Spleen (tissue), 11 donors: ENCODE measurements around the gene BMP5. TPM values are rescaled to one million over a fixed set of nuclear protein-coding genes. Genes with fewer than 3 reads are reported as not detected.

Experiments
- DNase-seq: peaks from one replicate; pipeline ENCODE4 v3.0.0-alpha.2; 2020
- H3K27ac ChIP-seq, 8 donors: fragments of 200-600 bp; sonication (generic) in 7 of 8; 1 replicate in 4 of 8; 2 replicates in 4 of 8; pipeline versions ENCODE4 v1.5.0 to v1.8.0; 2016 to 2021; ENCODE audit warnings: inconsistent platforms in 4 of 8, mild to moderate bottlenecking in 4 of 8, moderate library complexity in 1 of 8
- H3K27me3 ChIP-seq, 7 donors: fragments of 200-600 bp; sonication (generic) in 6 of 7; replicated peaks in 1 of 7; 1 replicate in 4 of 7; 2 replicates in 3 of 7; pipeline versions ENCODE4 v1.5.0 to v1.8.0; 2016 to 2021; ENCODE audit warnings: inconsistent platforms in 3 of 7, mild to moderate bottlenecking in 1 of 7
- H3K36me3 ChIP-seq, 6 donors: fragments of 200-600 bp; sonication (generic) in 5 of 6; 1 replicate in 4 of 6; 2 replicates in 2 of 6; pipeline versions ENCODE4 v1.5.0 to v1.8.0; 2016 to 2021; ENCODE audit warnings: inconsistent platforms in 2 of 6
- H3K4me1 ChIP-seq, 6 donors: fragments of 200-600 bp; sonication (generic) in 5 of 6; 1 replicate in 3 of 6; 2 replicates in 3 of 6; pipeline versions ENCODE4 v1.5.0 to v1.8.0; 2016 to 2021; ENCODE audit warnings: inconsistent platforms in 3 of 6
- H3K4me3 ChIP-seq, 8 donors: fragments of 200-600 bp; sonication (generic) in 7 of 8; 1 replicate in 4 of 8; 2 replicates in 4 of 8; pipeline versions ENCODE4 v1.5.0 to v1.8.0; 2016 to 2021; ENCODE audit warnings: inconsistent platforms in 4 of 8, mild to moderate bottlenecking in 4 of 8, moderate library complexity in 2 of 8
- H3K9me3 ChIP-seq, 8 donors: fragments of 200-600 bp; sonication (generic) in 7 of 8; 1 replicate in 4 of 8; 2 replicates in 4 of 8; pipeline versions ENCODE4 v1.5.0 to v1.8.0; 2016 to 2021; ENCODE audit warnings: inconsistent platforms in 4 of 8
- CTCF ChIP-seq, 11 experiments: fragments of 200-600 bp in 7 of 11; fragments of 450-650 bp in 4 of 11; sonication (generic) in 4 of 11; IDR thresholded peaks in 8 of 11; conservative IDR thresholded peaks in 3 of 11; 1 replicate in 7 of 11; 2 replicates in 4 of 11; pipeline versions ENCODE4 v1.4.0 to v1.8.0; 2016 to 2021; ENCODE audit warnings: antibody characterized with exemption in 11 of 11, inconsistent platforms in 4 of 11, mild to moderate bottlenecking in 1 of 11
- POLR2A ChIP-seq, 3 donors: fragments of 450-650 bp; IDR thresholded peaks; one replicate each; pipeline ENCODE4 v1.5.1; 2017; ENCODE audit warnings: antibody characterized with exemption in 3 of 3, mild to moderate bottlenecking in 1 of 3
- POLR2AphosphoS5 ChIP-seq, 3 donors: sonication (generic); formaldehyde crosslinking; IDR thresholded peaks; one replicate each; pipeline ENCODE4 v1.5.1; 2017; ENCODE audit warnings: antibody characterized with exemption in 3 of 3
- WGBS, 5 donors: extraction: QIAGEN DNeasy Blood & Tissue Kit in 3 of 5; methylation state at CpG; one replicate each; pipeline versions ENCODE4 v1.1.5 to v1.1.7; 2013 to 2018; 5-methylcytosine and 5-hydroxymethylcytosine counted together
- intact Hi-C: fragments of 100-400 bp; cut with DNase I; formaldehyde crosslinking; loops from one replicate; pipeline ENCODE4 v1.15.0; 2023; ENCODE audit warnings: low total_unique reads
- polyA plus RNA-seq, 3 donors: library from polyadenylated mRNA; stranded (reverse); fragments of 200-250 nt; gene quantifications; one replicate each; pipeline ENCODE4 v1.2.1, GENCODE V29; 2013
- total RNA-seq, 7 donors: library from RNA; depleted of rRNA in 3 of 7; stranded (reverse); fragments of >200 nt in 3 of 7; fragmentation: NEBNext Ultra II Directional in 4 of 7; extraction: Animal tissue kit (Norgen Biotek cat#: 25700) in 4 of 7; gene quantifications; one replicate each; pipeline versions ENCODE4 v1.1.0 to v1.2.1, GENCODE V29; 2016 to 2021
- donor health status: healthy with polysubstance abuse.
- donor health status: DM: no; HTN: no; CAD: no; lungs with moderate emphysema.
- donor health status: DM: no; HTN: no; CAD: no.
- donor health status: Bipolar disorder and iron deficiency.
- donor health status: healthy.
- donor health status: DM: no; HTN: no; CAD: no.
- donor health status: DM: yes; HTN: yes; CAD: no.

BMP5 gene
- total and polyA plus RNA-seq, 10 donors: not detected

- Histone ChIP-seq H3K4me3 (no peak overlapping the region), H3K27ac (no peak overlapping the region), H3K36me3 (no peaks in the 10 kb centered on the region), H3K27me3 (no peaks in the 10 kb centered on the region), H3K4me1 (no peaks in the 10 kb centered on the region), H3K9me3 (peaks cover 0 to 30% (median 8%) of the 10 kb centered on the region in 8 donors)
- TF ChIP-seq POLR2AphosphoS5 (IDR thresholded peaks at IDR 0.05): no peak
- TF ChIP-seq CTCF (IDR thresholded peaks at IDR 0.05 in 8 of 11, conservative IDR thresholded peaks at IDR 0.05 in 3 of 11): no peak
- TF ChIP-seq POLR2A (IDR thresholded peaks at IDR 0.05): no peak
- DNase-seq: no peak
- intact Hi-C loops: no loop called here
- WGBS, 5 donors: 71 to 80% (median 76%) methylated on average over 2 of the region's 2 CpGs
Observed at GRCh38 chr6:55705451-55706440, 169.6 kb downstream of the BMP5 start.

- no peaks in the 10 kb centered on the region for H3K36me3 ChIP-seq
- H3K27me3 ChIP-seq: no peaks in the 10 kb centered on the region
- no peak for TF ChIP-seq POLR2AphosphoS5 (IDR thresholded peaks at IDR 0.05)
- TF ChIP-seq CTCF (IDR thresholded peaks at IDR 0.05 in 8 of 11, conservative IDR thresholded peaks at IDR 0.05 in 3 of 11): no peak
- no peak for TF ChIP-seq POLR2A (IDR thresholded peaks at IDR 0.05)
- peaks cover 0 to 21% (median 8%) of the 10 kb centered on the region in 8 donors for H3K9me3 ChIP-seq
- H3K4me3 ChIP-seq: no peak overlapping the region
- H3K4me1 ChIP-seq: no peaks in the 10 kb centered on the region
- H3K27ac ChIP-seq: no peak overlapping the region
- DNase-seq: no peak
- whole genome bisulfite sequencing, 5 donors: 69 to 89% (median 86%) methylated on average over 1 of the region's 1 CpG
- intact Hi-C loops: no loop called here
Observed at GRCh38 chr6:55704421-55704820, 171.0 kb downstream of the BMP5 start.
